SU-DHL-6 (cell line): Measurements from ENCODE around the gene MAML3.

Source experiments
- EZH2phosphoT487 ChIP-seq: fragments of 200-600 bp; sonication (generic), shearing (Covaris generic); conservative IDR thresholded peaks from 2 replicates; pipeline ENCODE4 v1.6.1; 2018; ENCODE audit warnings: mild to moderate bottlenecking, antibody characterized with exemption, low read length, moderate library complexity, mixed read lengths
- TF ChIP-seq, protein P1 (sequence below): fragments of 200-600 bp; sonication (generic); IDR thresholded peaks from one replicate; pipeline ENCODE4 v1.5.1; 2017; ENCODE audit warnings: antibody characterized with exemption, mild to moderate bottlenecking, low read length, moderate library complexity; ENCODE audit not compliant: insufficient read depth, poor library complexity, severe bottlenecking

- TF ChIP-seq, protein P1, sequence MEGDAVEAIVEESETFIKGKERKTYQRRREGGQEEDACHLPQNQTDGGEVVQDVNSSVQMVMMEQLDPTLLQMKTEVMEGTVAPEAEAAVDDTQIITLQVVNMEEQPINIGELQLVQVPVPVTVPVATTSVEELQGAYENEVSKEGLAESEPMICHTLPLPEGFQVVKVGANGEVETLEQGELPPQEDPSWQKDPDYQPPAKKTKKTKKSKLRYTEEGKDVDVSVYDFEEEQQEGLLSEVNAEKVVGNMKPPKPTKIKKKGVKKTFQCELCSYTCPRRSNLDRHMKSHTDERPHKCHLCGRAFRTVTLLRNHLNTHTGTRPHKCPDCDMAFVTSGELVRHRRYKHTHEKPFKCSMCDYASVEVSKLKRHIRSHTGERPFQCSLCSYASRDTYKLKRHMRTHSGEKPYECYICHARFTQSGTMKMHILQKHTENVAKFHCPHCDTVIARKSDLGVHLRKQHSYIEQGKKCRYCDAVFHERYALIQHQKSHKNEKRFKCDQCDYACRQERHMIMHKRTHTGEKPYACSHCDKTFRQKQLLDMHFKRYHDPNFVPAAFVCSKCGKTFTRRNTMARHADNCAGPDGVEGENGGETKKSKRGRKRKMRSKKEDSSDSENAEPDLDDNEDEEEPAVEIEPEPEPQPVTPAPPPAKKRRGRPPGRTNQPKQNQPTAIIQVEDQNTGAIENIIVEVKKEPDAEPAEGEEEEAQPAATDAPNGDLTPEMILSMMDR: no peak
- no peak for TF ChIP-seq EZH2phosphoT487
Measured at GRCh38 chr4:139801895-139802294, 352.1 kb downstream of the MAML3 start.
